GM19025 (cell line): ENCODE measurements around the gene ZNF420.
"Not testable (repeated sequence)": the region's sequence is repeated elsewhere in the genome, so short reads cannot be mapped to it uniquely, and the experiment has no call there.

Experiments
- ATAC-seq: cut with Tn5 transposase; IDR thresholded peaks from one replicate; pipeline ENCODE4 v1.9.1; 2021; ENCODE audit warnings: mild to moderate bottlenecking, low read depth, moderate library complexity; ENCODE audit not compliant: unreplicated experiment

ZNF420 gene

DNA sequence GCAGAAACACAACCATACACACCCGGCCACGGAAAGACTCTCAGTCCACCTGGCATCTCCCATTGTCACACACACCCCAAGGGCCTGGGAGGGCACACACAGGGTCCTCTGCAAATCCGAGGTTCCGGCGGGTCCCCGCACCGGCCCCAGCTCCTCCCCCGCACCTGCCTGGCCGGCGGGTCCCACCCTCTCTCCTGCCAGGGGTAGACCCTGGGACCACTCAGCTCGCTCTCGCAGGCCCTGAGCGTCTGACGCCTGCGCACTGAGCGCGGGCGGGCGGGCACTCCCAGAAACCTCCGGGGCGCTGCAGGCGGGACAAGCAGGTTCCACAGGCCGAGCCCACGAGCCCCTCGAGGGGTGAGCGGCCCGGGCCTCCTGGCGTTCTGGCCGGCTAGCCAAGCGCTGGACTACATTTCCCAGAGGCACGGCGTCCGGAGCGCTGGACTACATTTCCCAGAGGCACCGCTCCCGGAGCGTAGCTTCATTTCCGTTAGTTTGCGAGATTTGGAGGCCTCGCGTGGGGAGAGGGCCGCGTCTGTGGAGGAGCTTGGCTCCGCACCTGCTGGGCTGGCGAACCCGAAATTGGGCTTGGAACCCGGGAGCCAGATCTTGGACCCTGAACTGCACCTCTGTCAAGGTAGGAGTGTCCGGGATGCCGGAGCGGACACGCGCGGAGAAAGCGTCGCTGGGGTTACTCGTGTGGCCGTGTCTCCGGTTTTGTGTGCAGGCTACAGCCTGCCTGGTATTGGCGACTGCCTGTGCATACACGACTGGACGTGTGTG, at the start of gene ZNF420:
ZNF420 (plus strand) TSS at position 500 of the 783 bp plus-strand sequence. CDS start 10,686 bp downstream, outside the sequence.
- peak; percentile 94 for ATAC-seq

DNA sequence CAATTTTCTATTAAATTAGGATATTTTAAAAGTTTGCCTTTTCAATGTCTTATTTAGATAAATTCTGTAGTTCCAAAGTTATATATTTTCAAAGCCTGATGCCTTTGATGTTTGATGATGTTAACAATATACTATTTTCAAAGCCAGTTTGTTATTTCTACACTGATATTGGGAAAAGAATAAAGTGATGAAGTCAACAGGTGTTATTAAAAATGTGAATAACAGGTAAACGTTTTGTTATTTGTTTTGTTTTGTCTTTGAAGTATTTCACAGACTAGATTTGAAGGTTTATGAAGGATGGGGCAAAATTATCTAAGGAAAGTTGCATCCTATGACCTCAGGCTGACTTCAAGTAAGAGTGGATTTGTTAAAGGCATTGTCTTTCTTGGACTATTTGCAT, 33.1 kb upstream of the ZNF420 start:
- ATAC-seq: no peak

DNA sequence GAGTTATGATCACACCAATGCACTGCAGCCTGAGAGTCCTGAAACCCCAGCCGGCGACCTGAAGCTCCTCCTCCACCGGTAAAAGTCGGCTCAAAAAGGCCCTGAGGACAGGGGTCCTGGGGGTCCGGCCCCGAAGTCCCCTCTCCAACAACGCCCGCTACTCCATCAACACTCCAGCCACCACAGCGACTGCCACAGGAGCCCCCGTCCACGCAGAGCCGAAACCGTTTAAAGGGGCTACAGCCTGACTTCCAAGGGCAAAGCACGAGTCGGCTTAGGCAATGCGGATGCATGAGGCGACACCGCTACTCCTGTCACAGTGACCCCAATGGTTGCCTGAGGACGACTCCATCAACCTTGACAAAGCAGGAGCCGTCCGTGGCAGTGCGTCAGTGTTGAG, 22.9 kb upstream of the ZNF420 start:
- no peak for ATAC-seq

- no peak for ATAC-seq
These were observed 21.5 kb upstream of the ZNF420 start for GRCh38 chr19:37056776-37057175.

DNA sequence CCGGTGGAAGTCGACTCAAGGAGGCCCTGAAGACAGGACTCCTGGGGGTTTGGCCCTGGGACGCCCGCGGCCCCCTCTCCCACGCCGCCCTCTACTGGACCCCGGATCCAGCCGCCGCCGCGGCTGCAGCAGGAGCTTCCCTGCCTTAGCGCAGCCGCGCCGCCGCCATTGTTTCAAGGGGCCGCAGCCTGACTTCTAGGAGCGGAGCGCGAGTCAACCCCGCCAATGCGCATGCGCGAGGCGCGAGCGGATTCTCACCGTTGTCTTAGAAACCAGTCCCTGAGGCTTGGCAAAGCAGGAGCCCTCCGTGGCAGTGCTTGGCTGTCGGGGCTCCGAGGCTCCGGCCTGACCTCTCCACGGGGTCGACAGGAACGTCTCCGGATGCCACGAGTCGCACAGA, 19.1 kb upstream of the ZNF420 start:
- ATAC-seq: no peak

DNA sequence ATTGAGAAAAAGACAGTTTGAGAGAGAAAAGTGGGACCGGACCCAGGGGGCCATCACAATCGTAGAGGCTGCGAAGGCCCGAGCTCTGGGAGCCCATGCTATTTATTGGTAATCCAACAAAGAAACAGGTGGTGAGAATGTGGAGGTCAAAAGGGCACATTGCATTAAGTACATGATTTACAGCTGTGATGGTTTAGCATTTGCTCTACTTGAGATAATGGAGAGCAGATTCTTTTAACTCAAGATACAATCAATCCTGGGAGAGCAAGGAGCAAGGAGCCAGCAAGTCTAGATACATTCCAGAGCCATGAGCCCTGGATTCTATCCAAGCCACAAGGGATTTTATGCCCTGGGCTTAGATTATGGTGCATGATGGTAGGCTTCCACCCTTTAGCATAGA, 13.3 kb upstream of the ZNF420 start:
- not testable (repeated sequence) for ATAC-seq

- no peak for ATAC-seq
These were observed 4.1 kb upstream of the ZNF420 start for GRCh38 chr19:37074111-37074510.

- no peak for ATAC-seq
These were observed 3.3 kb upstream of the ZNF420 start for GRCh38 chr19:37074819-37075362.

DNA sequence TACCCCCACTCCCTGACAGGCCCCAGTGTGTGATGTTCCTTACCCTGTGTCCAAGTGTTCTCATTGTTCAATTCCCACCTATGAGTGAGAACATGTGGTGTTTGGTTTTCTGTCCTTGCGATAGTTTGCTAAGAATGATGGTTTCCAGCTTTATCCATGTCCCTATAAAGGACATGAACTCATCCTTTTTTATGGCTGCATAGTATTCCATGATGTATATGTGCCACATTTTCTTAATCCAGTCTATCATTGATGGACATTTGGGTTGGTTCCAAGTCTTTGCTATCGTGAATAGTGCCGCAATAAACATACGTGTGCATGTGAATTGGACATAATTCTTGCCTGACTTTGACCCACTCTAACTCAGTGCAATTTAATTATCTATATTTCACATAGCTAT, 1.7 kb upstream of the ZNF420 start:
- ATAC-seq: not testable (repeated sequence)

- ATAC-seq: no peak
These were observed 716 bp upstream of the ZNF420 start for GRCh38 chr19:37077501-37077933.

DNA sequence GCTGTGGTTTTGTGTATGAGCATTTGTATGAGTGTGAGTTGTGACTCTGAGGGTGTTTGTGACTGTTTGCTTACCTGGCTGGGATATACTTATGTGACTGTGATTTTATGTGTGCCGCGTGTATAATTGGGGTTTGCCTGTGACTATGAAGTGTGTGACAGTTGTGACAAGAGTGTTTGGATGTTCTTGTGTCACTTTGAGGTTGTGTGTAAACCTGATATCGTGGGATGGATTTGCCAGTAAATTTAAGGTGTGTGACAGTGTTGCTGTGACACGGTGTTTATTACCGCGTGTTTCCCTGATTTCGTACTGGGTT, 442 bp downstream of the ZNF420 start:
- ATAC-seq: no peak

- no peak for ATAC-seq
These were observed 1.0 kb downstream of the ZNF420 start for GRCh38 chr19:37079238-37079637.

- no peak for ATAC-seq
These were observed 4.1 kb downstream of the ZNF420 start for GRCh38 chr19:37082307-37082706.

DNA sequence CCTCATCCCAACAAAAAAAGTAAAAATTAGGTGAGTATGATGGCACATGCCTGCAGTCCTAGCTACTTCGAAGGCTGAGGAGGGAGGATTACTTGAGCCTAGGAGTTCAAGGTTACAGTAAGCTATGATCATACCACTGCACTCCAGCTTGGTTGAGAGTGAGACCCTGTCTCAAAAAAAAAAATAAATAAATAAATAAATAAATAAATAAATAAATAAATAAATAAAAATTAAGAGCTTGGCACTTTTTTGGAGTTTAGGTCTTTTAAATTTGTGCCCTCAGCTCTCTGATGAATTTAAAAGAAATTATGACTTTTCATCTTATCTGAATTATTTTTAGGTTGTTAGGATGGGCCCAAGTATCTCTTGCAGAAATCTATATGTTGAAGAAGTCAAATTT, 8.9 kb downstream of the ZNF420 start:
- ATAC-seq: no peak

GRCh38 chr19:37095859-37096258, 17.6 kb downstream of the ZNF420 start:
- ATAC-seq: no peak

DNA sequence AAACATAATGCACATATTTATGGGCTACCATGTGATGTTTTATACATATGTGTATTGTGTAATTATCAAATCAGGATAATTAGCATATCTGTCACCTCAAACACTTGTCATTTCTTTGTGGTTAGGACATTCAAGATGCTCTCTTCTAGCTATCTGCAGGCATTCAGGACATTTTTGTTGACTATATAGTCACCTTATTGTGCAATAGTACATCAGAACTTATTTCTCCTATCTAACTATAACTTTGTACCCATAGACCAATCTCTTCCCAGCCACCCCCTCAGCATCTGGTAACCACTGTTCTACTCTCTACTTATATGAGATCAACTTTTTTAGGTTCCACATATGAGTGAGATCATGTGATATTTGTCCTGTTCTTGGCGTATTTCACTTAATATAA, 20.3 kb downstream of the ZNF420 start:
- ATAC-seq: no peak

DNA sequence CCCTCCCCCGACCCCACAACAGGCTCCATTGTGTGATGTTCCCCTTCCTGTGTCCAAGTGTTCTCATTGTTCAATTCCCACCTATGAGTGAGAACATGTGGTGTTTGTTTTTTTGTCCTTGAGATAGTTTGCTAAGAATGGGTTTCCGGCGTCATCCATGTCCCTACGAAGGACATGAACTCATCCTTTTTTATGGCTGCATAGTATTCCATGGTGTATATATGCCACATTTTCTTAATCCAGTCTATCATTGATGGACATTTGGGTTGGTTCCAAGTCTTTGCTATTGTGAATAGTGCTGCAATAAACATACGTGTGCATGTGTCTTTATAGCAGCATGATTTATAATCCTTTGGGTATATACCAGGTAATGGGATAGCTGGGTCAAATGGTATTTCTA, 25.9 kb downstream of the ZNF420 start:
- ATAC-seq: not testable (repeated sequence)

GRCh38 chr19:37111753-37112152, 33.5 kb downstream of the ZNF420 start:
- not testable (repeated sequence) for ATAC-seq

- no peak for ATAC-seq
These were observed 35.8 kb downstream of the ZNF420 start for GRCh38 chr19:37114001-37114400.

DNA sequence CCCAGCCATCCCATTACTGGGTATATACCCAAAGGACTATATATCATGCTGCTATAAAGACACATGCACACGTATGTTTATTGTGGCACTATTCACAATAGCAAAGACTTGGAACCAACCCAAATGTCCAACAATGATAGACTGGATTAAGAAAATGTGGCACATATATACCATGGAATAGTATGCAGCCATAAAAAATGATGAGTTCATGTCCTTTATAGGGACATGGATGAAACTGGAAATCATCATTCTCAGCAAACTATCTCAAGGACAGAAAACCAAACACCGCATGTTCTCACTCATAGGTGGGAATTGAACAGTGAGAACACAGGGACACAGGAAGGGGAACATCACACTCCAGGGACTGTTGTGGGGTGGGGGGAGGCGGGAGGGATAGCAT, 43.9 kb downstream of the ZNF420 start:
- ATAC-seq: not testable (repeated sequence)

DNA sequence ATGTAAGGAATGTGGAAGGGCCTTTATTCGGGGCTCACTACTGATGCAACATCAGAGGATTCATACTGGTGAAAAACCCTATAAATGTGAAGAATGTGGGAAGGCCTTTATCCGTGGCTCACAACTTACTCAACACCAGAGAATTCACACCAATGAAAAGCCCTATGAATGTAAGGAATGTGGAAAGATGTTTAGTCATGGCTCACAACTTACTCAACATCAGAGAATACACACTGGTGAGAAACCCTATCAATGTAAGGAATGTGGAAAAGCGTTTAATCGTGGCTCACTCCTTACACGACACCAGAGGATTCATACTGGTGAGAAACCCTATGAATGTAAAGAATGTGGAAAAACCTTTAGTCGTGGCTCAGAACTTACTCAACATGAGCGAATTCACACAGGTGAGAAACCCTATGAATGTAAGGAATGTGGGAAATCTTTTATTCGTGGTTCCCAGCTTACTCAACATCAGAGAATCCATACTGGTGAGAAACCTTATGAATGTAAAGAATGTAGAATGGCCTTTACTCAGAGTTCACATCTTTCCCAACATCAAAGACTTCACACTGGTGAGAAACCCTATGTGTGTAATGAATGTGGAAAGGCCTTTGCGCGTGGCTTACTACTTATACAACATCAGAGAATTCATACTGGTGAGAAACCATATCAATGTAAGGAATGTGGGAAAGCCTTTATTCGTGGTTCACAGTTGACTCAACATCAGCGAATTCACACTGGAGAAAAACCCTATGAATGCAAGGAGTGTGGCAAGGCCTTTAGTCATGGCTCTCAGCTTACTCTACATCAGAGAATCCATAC, 50.0 kb downstream of the ZNF420 start:
- no peak for ATAC-seq

- no peak for ATAC-seq
These were observed 50.6 kb downstream of the ZNF420 start for GRCh38 chr19:37128821-37129177.
